ENCODE data around the gene PIAS4.
"Not testable (repeated sequence)": the region's sequence is repeated elsewhere in the genome, so short reads cannot be mapped to it uniquely, and the experiment has no call there.

The PIAS4 gene

DNA sequence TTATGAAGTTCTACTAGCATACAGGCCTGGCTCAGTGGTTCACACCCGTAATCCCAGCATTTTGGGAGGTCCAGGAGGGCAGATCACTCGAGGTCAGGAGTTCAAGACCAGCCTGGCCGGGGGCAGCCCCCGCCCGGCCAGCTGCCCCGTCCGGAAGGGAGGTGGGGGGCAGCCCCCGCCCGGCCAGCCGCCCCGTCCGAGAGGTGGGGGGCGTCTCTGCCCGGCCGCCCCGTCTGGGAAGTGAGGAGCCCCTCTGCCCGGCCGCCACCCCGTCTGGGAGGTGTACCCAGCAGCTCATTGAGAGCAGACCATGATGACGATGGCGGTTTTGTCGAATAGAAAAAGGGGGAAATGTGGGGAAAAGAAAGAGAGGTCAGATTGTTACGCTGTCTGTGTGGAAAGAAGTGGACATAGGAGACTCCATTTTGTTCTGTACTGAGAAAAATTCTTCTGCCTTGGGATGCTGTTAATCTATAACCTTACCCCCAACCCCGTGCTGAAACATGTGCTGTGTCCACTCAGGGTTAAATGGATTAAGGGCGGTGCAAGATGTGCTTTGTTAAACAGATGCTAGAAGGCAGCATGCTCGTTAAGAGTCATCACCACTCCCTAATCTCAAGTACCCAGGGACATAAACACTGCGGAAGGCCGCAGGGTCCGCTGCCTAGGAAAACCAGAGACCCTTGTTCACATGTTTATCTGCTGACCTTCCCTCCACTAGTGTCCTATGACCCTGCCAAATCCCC is 8.7 kb upstream of the PIAS4 start:
- DNase-seq (ENCODE audit: low read depth): not testable (repeated sequence)

DNA sequence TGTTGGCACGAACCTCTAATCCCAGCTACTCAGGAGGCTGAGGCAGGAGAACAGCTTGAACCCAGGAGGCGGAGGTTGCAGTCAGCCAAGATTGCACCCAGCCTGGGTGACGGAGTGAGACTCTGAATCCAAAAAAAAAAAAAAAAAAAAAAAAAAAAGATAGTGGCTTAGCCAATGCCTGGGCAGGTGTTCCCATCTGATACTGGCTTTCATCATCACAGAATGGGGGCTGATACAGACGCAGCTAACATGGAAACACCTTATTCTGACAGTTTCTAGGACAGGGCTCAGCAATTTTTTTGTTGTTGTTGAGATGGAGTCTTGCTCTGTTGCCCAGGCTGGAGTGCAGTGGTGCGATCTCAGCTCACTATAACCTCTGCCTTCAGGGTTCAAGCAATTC is 6.7 kb upstream of the PIAS4 start:
- not testable (repeated sequence) for DNase-seq (ENCODE audit: low read depth)

DNA sequence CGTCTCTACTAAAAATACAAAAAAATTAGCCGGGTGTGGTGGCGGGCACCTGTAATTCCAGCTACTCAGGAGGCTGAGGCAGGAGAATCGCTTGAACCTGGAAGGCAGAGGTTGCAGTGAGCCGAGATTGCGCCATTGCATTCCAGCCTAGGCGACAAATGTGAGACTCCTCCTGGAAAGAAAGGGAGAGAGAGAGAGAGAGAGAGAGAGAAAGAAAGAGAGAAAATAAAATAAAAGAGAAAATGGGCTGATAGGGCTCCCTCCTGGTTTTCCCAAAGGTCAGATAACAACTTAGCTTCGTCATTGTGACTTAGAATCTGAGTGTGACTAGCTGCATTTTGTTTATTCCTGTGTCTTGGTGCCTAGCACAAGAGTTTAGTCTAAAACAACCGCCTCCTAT is 2.1 kb upstream of the PIAS4 start:
- not testable (repeated sequence) for DNase-seq (ENCODE audit: low read depth)

DNA sequence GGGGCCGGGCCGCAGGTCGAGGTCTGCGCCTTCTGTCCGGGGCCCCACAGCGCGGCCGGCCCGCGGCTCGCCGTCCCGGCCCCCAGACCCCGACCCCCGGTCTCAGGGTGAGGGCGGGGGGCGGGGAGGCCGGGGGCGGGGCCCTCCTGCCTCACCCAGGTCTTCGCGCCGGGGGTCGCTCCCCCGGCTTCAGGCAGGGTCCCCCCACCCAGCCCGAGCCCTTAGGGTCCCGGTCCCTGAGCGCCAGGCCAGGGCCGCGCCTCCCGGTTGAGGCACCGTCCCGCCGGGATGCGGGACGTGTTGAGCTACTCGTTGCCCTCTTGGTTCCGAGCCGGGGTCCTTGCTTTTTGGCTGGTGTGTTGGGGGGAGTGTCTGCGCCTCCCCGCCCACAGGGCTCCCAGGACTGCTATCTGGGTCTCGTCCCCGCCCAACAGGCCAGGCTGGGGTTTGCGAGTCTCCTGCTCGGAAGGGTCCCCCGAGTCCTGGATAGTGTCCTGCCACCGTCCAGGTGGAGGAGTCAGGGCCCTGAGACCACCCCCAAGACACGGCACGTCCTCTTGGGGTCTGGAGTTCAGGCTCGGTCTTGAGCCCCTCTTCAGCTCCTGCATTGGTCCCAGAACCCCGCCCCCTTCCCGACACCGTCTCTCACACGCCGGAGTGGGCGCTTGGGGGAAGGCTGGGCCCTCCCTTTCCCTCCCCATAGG is 452 bp downstream of the PIAS4 start:
- no peak for DNase-seq (ENCODE audit: low read depth)

DNA sequence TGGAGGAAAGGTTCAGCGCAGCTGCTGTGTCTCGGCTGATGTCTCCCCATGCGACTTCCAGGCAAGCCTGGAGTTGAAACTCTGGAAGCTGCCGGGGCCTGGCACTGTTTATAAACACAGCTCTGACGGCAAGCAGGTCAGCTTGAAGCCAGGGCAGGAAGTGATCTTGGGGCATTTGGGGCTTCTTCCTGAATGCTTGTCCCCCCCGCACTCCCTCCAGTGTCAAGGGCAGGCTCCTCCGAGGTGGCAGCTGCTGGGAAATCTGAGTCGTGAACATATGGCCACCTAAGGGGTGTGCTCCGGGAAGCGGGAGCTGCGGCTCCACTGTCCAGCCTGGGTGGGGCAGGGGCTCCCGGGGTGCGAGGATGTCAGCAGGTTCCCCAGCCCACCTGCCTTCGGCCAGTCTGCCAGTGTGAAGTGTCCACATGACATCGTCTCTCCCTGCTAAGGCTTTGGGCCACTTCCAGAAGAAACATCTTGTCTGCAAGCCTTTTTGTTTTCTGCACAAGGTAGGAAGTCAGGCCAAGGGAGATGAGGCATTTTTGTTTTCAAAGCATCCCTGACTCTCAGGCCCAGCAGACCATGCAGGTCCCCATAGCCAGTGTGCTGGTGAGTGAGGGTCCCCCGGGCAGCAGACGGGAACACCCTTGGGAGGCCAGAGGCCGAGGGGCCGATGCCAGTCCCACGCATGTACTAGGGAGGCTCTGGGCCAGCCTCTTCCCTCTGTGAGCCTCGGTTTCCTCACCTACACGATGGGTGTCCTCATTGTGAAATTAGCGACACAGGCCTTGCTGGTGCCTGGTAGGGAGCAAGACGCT is 2.7 kb downstream of the PIAS4 start:
- no peak for DNase-seq (ENCODE audit: low read depth)

DNA sequence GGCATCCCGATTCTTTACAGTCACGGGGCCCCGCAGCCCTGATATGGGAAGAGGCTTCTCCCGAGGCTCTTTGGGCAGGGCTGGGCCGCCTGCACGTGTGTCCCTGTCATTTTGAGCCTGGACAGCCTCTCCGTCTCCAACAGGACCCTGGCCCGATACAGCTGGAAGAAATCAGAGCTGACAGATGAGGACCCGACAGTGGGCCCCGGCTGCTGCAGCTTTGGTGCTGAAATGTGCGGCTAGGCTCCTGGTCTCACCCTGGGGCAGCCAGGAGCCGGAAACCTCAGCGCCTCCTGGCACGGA is 3.2 kb downstream of the PIAS4 start:
- no peak for DNase-seq (ENCODE audit: low read depth)

DNA sequence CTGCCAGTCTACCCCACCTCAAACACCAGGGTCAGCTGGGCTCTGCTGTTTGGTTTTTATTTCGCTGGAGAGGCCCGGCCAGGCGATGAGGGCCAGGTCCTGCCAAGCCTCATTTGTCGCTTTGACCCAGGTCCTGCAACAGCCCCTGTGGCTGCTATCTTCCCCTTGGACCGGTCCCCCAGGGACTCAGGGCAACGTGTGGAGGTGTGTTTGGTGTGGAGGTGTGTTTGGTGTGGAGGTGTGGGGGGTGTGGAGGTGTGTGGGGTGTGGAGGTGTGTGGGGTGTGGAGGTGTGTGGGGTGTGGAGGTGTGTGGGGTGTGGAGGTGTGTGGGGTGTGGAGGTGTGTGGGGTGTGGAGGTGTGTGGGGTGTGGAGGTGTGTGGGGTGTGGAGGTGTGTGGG is 3.9 kb downstream of the PIAS4 start:
- not testable (repeated sequence) for DNase-seq (ENCODE audit: low read depth)

DNA sequence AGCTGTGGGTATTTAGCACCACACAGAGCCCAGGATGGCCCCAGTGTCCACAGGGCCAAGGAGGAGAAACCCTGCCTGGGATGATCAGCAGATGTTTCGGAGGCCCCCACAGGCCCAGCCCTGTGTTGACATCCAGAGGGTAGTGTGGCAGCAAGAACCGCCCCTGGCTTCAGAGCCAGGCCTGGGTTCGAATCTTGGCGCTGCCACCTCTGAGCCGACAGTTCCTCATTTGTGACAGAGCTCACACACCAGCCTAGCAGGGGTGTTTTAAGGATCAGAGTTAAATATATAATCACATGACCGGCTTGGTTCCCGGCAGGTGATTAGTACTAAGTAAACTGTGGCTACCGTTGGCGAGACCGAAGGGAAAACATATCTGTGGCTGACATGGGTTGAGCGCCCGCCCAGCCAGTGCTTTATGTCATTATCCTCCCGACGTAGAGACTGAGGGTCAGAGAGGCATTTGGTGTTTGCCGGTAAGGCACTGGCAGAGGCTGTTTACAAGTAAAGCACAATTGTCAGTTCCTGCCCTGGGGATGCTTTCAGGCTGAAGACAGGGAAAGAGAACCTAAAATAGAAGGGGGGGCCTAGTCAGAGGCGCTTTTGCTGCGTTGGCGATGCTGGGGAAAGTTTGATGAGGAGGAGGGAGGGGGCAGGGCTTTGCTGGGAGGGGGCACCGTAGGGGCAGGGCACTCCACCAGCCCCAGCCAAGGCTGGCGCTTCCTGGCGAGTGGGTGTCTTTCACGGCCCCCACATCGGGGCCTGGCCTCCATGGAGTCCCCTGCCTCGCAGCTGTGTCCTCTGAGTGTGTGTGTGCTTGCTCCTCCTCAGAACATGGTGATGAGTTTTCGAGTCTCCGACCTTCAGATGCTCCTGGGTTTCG is 4.8 kb downstream of the PIAS4 start:
- DNase-seq (ENCODE audit: low read depth): no peak

DNA sequence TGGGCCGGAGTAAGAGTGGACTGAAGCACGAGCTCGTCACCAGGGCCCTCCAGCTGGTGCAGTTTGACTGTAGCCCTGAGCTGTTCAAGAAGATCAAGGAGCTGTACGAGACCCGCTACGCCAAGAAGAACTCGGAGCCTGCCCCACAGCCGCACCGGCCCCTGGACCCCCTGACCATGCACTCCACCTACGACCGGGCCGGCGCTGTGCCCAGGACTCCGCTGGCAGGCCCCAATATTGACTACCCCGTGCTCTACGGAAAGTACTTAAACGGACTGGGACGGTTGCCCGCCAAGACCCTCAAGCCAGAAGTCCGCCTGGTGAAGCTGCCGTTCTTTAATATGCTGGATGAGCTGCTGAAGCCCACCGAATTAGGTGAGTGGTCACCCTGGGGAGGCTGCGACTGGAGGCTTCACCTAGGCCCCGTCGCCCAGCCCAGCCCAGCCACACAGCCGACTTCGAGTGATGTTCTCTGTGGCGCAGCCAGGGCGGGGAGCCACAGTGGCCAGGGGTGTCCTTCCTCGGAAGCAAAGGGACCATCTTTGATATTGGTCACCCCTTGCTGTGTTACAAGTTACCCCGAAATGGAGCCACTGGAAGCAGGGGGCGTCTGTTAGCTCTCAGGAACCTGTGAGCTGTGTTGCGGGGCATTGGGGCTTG is 5.6 kb downstream of the PIAS4 start:
- no peak for DNase-seq (ENCODE audit: low read depth)

DNA sequence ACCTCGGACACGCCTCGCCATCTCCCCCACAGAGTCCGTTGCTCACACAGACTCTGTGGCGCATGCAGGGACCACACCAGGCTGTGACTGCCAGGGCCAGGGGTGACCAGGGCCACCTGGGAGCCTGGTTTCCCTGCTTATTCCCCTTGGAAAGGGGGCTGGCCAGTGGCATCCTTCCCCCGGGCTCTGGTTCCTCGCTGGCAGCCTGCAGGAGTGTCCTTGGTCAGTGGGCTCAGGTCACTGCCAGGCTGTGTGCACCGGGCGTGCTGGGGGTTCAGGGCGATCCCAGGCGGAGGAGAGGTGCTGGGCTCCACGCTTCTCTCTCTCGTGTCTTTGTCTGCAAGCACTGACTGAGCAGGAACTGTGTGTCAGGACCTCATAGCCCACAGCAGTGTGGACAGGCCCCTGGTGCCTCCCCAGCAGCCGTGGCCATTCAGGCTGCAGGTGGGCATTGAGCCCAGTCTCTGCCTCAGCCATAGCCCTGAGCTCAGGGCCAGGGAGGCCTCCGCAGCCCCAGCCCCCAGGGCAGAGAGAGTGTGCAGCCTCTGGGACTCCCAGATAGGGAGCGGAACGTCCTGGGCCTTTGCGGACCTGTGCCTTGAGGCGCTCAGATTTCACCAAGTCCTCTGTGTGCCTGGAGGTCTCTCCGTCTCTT is 6.5 kb downstream of the PIAS4 start:
- no peak for DNase-seq (ENCODE audit: low read depth)

DNA sequence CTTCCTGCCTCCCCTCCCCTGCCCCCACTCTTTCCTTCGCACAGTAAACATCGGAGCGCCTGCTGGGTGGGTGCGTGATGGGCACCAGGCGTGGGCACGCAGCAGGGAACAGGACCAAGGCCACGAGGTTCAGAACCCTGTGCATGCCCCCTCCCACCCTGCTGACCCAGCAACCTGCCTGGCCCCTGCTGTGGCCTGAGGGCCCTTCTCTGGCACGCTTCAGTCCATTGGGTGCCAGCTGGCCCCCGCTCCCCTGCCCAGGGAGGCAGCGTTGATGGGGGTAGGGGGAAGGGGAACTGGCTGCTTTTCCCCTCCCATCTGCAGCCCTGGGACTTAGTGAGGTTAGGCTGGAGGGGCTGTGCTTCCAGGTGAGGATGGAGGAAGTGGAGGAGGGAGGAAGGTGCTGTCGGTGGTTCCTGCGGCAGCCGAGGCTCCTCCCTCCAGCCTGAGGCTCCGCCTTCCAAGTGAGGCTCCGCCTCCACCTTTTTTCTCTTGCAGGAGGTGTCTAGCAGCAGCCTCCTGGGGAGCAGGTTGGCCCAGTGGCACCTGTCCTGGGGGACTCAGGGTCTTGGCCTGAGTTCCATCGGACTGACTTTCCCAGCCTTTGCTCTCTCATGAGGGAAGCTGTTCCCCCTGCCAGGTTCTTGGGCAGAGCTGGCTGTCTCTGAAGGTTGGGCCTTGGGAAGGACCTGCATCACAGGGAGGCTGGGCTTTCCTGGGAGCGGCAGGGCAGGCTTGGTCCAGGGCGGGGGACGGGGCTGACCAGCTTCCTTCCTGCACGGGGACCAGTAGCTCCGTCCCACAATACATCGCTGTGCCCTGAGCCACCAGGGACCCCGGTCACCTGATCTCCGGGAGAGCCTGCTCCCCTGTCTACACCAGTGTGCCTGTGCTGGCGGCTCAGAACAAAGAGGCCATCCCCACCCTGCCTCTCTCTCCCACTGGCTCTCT is 7.3 kb downstream of the PIAS4 start:
- peak; percentile 14 for DNase-seq (ENCODE audit: low read depth)

DNA sequence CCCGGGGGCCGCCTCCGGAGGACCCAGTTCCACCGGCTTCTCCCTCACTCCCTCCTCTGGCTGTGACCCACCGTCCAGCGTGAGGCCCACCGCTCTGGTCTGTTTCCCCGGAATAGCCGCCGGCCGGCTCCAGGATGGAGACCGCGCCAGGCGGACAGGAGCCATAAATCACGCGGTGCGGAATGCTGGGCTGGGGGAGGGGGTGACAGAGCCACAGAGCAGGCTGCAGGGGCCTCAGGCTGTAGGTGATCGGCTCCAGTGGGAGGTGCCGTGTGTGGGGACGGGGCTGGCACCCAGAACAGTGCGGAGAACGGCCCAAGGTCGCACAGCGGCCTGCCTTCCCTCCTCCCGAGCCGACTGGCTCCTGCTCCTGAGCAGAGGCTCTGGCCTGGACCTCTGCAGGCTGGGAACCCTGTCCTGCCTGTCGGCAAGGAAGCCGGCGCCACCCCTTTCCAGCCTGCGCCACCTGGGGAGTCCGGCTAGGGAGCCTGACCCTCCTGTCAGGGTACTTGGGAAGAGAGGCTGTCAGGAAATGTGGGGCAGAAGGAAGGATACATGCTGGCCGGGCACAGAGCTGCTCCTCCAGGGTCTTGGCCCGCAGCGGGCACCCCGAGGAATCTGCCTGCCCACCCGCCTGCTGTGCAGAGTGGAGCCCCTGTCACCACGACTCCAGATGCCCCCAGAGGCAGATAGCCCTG is 8.3 kb downstream of the PIAS4 start:
- DNase-seq (ENCODE audit: low read depth): no peak

DNA sequence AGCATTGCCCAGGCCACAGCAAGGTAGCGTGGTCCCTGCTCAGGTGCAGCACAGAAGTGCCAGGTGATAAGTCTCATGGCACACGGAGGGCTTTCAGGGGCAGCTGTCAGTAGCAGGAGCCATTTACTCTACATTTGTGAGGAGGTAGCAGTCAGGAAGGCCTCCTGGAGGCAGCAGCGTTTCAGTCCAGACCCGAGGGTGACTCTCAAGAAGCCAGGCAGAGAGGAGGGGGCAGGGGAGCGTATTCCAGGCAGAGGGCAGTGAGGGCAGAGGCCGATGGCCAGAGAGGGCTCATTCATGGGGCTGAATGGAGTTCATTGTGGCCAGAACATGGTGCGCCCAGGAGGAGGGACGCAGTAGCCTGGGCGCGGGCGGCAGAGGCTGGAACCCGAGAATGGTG is 8.9 kb downstream of the PIAS4 start:
- DNase-seq (ENCODE audit: low read depth): no peak

DNA sequence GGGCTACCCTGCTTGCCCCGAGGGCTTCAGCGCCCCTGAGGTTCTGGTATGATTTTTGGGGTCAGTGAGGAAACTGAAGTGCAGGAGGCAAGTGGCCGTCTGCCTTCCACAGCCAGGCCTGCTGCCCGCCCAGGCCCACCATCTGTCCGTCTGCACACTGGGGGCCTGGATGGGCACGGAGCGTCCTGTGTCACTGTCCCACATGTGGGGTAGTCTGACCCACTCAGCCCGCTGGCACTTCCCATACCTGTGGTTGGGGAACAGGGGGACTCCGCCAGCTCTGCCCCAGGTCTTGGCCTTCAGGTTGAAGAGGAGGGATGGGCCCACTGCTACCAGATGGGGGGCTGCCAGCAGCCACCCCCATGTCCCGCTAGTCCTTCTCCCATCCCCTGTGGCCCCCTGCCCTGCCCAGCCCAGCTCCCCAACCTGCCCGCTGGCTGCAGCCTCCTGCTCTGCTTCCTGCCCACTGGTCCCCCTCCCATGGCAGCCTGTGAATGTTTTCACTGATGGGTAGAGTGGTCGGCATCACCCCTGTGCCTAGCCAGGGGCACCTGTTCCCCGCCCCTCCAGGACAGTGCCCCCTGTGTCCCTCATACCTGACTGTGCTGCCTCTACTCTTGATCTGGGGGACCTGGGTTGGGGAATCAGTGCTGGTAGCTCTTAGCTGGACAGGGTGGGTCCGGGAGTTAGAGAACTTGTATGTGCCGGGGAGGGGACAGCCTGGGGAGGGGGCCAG is 9.5 kb downstream of the PIAS4 start:
- DNase-seq (ENCODE audit: low read depth): no peak

DNA sequence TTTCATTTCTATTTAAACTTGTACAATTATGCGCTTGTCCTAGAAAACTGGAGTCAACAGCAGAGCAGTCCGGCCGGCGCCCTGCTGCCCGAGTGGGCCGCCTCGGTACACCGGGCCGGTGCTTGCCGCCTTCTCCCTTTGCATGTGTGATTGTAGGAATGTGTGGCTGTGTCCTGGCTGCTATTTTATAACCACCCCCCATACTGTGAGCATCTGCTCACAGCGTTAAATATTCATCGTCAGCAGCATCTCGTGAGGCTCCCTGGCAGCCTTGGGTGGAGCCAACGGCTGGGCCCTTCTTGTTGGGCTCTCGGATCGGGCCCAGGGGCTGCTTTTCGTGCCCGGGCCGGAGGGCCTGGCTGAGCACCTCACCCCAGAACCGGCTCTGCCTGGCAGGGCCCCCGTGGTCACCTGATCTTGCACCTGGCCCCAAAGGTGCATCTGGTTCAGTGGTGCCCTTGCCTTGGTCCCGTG is 10.6 kb downstream of the PIAS4 start:
- no peak for DNase-seq (ENCODE audit: low read depth)

DNA sequence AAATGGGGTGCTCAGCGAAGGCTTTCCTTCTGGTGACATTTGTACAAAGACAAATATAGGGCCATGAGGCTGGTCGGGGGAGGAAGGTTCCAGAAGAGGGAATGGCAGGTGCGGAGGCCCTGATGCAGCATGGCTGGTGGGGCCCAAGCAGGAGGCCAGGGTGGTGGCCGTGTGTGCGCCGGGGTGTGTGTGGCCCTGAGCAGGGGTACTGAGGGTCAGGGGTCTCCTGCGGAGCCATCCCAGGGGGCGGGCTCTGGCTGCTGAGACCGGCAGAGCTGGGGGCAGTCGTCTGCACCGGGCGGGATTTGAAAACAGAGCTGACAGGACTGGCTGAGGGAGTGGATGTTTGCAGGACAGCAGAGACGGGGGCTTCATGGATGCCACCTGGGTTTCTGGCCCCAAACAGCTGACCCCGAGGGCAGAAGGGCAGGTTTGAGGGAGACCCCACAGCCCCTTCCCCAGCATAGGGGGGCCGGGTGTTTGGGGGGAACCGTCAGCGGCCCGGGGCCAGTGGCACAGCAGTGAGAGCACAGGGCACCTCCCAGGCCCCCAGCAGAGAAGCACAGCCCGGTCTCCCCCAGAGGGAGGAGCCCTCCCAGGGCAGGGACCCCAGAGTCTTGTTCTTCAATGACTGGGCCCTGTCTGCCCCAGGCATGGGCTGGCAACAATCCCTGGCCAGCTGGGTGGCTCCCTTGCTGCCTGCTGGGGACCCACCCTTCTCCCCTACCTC is 11.4 kb downstream of the PIAS4 start:
- no peak for DNase-seq (ENCODE audit: low read depth)

DNA sequence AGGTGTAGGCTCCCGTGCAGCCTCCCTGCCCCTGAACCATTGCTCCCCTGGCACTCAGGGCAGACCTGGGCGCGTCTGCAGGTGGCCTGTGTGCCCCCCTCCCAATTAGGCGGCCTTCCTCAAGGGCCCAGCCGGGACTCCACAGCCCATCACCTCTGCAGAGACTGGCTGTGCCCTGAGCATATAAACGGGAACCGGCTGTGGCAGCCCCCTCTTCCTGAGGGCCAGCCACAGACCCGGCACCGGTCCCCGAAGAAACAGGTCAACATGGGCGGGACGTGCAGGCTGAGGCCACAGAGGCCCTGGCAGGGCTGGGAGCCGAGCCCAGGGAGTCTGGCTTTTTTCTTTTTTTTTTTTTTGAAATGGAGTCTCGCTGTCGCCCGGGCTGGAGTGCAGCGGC is 12.0 kb downstream of the PIAS4 start:
- DNase-seq (ENCODE audit: low read depth): no peak
